Body of pancreas (tissue), 4 donors: ENCODE results near the gene PTPRN2.

Experiments
- POLR2A ChIP-seq, 3 donors: fragments of 450-650 bp; IDR thresholded peaks; one replicate each; pipeline ENCODE4 v1.6.1; 2016; ENCODE audit warnings: antibody characterized with exemption in 3 of 3, mild to moderate bottlenecking in 2 of 3
- TF ChIP-seq, protein P1 (sequence below), 7 experiments: fragments of 450-650 bp in 4 of 7; fragments of 200-600 bp in 3 of 7; sonication (generic) in 3 of 7; IDR thresholded peaks; one replicate each; pipeline ENCODE4 v1.5.1; 2016 to 2019; ENCODE audit warnings: antibody characterized with exemption in 7 of 7

- TF ChIP-seq, protein P1, sequence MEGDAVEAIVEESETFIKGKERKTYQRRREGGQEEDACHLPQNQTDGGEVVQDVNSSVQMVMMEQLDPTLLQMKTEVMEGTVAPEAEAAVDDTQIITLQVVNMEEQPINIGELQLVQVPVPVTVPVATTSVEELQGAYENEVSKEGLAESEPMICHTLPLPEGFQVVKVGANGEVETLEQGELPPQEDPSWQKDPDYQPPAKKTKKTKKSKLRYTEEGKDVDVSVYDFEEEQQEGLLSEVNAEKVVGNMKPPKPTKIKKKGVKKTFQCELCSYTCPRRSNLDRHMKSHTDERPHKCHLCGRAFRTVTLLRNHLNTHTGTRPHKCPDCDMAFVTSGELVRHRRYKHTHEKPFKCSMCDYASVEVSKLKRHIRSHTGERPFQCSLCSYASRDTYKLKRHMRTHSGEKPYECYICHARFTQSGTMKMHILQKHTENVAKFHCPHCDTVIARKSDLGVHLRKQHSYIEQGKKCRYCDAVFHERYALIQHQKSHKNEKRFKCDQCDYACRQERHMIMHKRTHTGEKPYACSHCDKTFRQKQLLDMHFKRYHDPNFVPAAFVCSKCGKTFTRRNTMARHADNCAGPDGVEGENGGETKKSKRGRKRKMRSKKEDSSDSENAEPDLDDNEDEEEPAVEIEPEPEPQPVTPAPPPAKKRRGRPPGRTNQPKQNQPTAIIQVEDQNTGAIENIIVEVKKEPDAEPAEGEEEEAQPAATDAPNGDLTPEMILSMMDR (IDR thresholded peaks at IDR 0.05) = no peak
- no peak for TF ChIP-seq POLR2A (IDR thresholded peaks at IDR 0.05)
Observed at GRCh38 chr7:158047391-158048059, 540.1 kb downstream of the PTPRN2 start.
